GM19193 (cell line): ENCODE data around the gene S100A16.

Source experiments
- POLR2A ChIP-seq: IDR thresholded peaks from 4 replicates; pipeline ENCODE4 v1.6.1; 2011; ENCODE audit not compliant: insufficient read depth, insufficient read length; ENCODE audit errors: extremely low read depth

S100A16 gene

DNA sequence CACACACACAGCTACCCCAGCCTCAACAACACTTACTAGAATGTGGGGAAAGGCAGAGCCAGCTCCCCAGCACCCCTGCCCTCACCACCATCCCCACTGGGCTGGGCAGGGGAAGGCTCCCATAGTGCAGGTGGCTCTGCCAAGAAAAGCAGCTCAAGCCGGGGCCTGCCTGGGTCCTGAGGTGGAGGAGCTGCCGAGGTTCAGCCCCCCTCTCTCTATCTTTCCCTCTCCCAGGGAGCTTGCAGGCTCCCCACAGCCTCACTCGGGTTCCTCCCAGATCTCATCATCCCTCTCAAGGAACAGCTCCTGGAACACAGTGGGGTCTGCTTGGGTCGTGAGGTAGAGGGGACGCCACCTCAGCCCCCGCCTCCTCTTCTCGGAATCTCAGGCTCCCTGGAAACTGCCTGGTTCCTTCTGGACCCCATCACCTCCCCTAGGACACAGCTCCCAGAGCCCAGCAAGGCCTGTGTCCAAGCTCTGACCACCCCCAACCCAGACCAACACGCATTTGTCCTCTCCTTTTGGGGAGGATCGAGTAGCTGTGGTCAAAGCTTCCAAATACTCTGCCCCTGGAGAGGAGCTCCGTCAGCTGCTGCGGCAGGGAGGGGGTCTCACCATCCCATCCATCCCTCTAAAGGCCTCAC lies 704 bp downstream of the S100A16 start:
- no peak for TF ChIP-seq POLR2A

DNA sequence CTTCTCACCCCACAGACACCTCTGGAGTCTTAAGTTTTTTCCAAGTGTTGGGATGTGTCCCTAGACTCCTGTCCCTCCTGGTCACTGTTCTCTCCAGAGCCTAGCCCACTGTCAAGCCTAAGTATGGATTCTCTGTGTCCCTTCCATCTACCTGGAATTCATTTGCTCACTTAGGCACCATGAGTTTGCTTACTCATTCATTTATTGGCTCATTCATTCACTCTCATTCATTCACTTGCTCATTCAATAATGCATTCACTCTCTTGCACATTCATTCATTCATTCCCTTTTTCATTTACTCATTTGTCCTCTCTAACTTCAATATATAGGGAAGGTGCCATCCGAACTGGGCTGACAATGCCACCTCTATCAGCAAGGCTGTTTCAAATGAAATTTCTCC lies 1.6 kb downstream of the S100A16 start:
- no peak for TF ChIP-seq POLR2A

- no peak for TF ChIP-seq POLR2A
Observed at GRCh38 chr1:153610811-153611301, 2.1 kb downstream of the S100A16 start.

DNA sequence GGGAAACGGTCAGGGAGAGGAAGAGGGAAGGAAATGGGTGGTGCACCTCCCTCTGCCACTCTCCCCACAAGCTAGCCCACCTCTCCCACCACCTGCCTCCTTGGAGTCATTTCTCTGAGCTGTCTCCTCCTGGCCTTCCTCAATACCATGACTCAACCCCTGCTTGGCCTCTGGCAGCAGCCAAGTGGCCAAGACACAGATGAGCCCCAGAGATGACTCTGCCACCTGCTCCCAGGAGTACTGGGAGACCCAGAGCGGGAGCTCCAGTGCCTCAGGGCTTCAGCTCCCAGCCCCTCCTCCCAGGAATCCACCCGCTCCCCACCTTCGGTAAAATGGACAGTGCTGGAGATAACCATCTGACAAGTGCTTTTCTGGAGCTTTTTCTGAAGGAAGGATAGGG lies 2.6 kb downstream of the S100A16 start:
- TF ChIP-seq POLR2A = no peak

- no peak for TF ChIP-seq POLR2A
Observed at GRCh38 chr1:153609585-153609907, 3.4 kb downstream of the S100A16 start.

DNA sequence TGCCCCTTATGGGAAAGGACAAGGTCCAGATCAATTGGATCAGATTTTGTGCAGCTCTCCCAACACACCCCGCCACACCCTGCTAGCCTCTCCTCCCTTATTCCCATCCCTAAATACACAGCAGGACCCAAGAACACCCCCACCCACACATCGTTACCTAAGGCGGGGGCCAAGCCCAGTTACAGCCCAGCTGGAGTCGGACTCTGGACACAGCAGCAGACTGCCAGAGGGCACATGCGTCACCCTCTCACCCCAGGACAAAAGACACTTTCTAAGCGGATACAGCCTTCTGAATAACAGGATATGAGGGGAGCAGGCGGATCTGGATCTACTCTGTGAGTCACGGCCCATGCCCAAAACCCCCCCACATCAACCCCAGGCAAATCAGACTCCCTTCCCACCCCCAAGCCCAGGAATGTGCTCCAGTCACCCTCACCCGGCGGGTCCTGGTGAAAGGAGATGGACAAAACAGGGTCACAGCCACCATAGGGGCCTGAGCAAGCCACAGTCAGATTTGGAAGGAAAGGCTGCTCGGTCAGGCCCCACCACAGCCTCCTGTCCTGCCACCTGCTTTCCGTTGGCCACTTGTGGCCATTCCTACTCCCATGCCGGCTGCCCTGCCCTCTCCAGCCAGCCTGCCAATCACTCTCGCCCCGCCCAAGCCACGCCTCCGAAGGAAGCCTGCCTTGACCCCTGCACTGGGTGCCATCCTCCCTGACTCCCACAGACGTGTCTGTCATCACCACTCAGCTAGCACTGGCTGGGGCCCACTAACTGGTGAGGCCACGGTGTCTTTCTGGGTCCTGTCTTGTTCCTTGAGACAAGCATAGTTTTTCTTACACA lies 4.0 kb downstream of the S100A16 start:
- no peak for TF ChIP-seq POLR2A

GRCh38 chr1:153608089-153608682 lies 4.8 kb downstream of the S100A16 start:
- no peak for TF ChIP-seq POLR2A

- no peak for TF ChIP-seq POLR2A
Observed at GRCh38 chr1:153607381-153607780, 5.6 kb downstream of the S100A16 start.

GRCh38 chr1:153606194-153606593 lies 6.7 kb downstream of the S100A16 start:
- no peak for TF ChIP-seq POLR2A

GRCh38 chr1:153602749-153603148 lies 10.2 kb downstream of the S100A16 start:
- no peak for TF ChIP-seq POLR2A

GRCh38 chr1:153599847-153600246 lies 13.1 kb downstream of the S100A16 start:
- TF ChIP-seq POLR2A = no peak

- TF ChIP-seq POLR2A = peak; percentile 65
Observed at GRCh38 chr1:153598309-153599172, 14.4 kb downstream of the S100A16 start.

GRCh38 chr1:153597206-153597605 lies 15.7 kb downstream of the S100A16 start:
- TF ChIP-seq POLR2A = no peak

GRCh38 chr1:153592748-153593147 lies 20.2 kb downstream of the S100A16 start:
- no peak for TF ChIP-seq POLR2A

GRCh38 chr1:153588482-153588881 lies 24.5 kb downstream of the S100A16 start:
- no peak for TF ChIP-seq POLR2A
